Thymus (tissue), 2 donors: ENCODE measurements around the gene WAPL. TPM values are rescaled to one million over a fixed set of nuclear protein-coding genes. Genes with fewer than 3 reads are reported as not detected.

Source experiments
- polyA plus RNA-seq: library from polyadenylated mRNA; stranded (reverse); fragments of 200-250 nt; gene quantifications from one replicate; pipeline ENCODE4 v1.2.3, GENCODE V29; 2013
- total RNA-seq: library from RNA; stranded (reverse); fragments of 120-200 nt; gene quantifications from one replicate; pipeline ENCODE4 v1.2.4, GENCODE V29; 2013
- donor health status: healthy.

The WAPL gene
- total and polyA plus RNA-seq, 2 donors: 39.1 to 50.9 TPM

Other genes starting within 250 kb of the WAPL start
- 0.33 TPM for gene GRID1, start 155.0 kb downstream of the WAPL start, total RNA-seq
- gene GRID1, start 155.0 kb downstream of the WAPL start, polyA plus RNA-seq: 0.46 TPM
- gene OPN4, start 132.8 kb upstream of the WAPL start, total RNA-seq: under 0.01 TPM
- 0.09 TPM for gene OPN4, start 132.8 kb upstream of the WAPL start, polyA plus RNA-seq
- gene LDB3, start 146.7 kb upstream of the WAPL start, total RNA-seq: 0.38 TPM
- 2.9 TPM for gene LDB3, start 146.7 kb upstream of the WAPL start, polyA plus RNA-seq
- gene BMPR1A, start 234.8 kb upstream of the WAPL start, total RNA-seq: 10.4 TPM
- gene BMPR1A, start 234.8 kb upstream of the WAPL start, polyA plus RNA-seq: 5.5 TPM